Activated gamma-delta T cell treated with Interleukin-2 at 50 U/mL for 16 hours (primary cell): Measurements from ENCODE around the gene DIDO1.

ENCODE experiments used
- DNase-seq: peaks from one replicate; pipeline ENCODE4 v3.0.0-alpha.2; 2020

The DIDO1 gene

DNA sequence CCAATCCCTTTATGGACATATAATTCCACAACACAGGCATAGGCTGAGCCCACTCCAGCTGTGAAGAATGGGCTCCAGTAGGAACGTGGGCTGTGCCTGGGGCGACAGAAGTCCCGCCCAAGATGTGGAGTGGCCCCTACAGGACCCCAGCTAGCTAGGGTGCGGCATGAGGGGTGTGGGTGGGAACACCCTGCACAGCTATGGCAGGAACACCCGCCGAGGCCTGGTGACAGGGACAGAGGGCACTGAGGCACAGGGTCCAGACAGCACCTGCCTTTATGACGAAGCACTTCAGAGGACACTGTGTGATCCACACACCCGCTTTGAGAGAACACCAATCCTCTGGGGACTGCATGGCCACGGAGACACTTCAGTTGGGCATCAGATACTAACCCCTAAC lies 36.4 kb downstream of the DIDO1 start:
- DNase-seq, result no peak

DNA sequence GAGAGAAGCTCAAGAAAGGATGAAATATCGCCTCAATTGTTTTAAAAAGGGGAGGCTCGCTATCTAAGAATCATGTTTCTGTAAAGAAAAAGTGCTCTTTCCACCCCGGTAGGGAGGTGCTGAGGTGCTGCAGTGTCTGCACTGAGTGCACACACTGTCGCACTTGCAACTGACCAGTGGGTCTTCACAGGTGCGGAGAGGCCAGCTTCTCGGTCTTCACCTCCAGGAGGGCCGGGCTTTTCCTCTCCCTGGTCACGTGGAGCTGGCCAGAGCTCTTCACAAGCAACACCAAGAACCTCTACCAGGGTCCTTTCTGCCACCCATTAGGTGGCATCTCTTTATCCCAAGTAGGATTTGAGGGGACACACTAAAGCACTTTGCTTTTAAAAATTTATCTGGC lies 36.9 kb downstream of the DIDO1 start:
- DNase-seq, result no peak

DNA sequence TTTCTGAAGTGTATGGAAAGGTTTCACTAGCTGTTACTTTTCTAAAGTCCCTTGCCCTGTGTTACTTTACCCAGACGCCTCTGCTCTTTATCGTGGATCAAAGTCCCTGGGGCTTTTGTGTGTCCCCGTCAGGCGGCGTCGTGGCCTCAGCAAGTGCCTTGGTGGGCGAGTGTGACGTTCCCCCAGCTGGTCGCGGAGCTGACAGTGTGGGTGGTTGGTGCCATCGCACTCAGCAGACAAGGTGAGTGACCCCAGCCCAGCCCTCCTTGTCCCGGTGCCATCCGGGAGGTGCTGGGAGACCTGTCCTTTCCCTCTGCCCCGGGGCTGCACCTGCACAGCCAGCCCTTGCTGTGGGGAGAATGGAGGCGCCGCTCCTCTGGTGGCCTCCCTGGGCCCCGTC lies 37.4 kb downstream of the DIDO1 start:
- DNase-seq, result no peak

DNA sequence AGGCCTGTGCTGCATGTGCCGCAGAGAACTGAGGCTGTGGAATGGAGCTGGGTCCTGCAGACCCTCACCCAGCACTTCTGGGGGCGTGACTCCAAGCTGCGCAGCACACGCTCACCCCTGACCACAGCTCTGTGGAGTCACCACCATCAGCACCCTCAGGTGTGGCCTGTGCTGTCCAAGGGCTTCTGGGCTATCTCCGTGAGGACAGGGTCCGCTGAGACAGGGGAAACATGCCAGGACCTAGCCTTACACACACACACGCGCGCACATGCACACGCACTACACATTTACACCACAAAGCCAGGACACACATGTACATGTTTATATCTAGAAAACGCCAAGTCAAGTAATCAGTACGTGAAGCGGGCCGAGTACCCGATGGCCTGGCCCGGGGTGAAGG lies 37.9 kb downstream of the DIDO1 start:
- no peak for DNase-seq

DNA sequence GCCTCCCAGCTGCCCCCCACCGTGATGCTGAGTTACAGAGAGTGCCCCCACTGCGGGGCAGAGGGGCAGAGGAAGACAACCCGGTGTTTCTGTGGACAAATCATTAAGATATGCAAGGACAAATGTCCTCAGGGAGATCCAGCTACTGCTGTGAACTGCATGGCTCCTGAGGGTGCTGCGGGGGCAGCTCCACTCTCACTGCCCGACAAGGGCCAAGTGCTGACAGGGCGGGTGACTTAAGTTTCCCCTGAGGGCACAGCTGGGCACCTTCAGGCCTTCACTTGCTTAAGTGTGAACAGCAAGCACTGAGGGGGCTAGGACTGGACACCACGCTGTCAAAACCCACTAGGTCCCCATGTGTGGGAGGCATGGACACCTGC lies 38.5 kb downstream of the DIDO1 start:
- DNase-seq, result no peak

DNA sequence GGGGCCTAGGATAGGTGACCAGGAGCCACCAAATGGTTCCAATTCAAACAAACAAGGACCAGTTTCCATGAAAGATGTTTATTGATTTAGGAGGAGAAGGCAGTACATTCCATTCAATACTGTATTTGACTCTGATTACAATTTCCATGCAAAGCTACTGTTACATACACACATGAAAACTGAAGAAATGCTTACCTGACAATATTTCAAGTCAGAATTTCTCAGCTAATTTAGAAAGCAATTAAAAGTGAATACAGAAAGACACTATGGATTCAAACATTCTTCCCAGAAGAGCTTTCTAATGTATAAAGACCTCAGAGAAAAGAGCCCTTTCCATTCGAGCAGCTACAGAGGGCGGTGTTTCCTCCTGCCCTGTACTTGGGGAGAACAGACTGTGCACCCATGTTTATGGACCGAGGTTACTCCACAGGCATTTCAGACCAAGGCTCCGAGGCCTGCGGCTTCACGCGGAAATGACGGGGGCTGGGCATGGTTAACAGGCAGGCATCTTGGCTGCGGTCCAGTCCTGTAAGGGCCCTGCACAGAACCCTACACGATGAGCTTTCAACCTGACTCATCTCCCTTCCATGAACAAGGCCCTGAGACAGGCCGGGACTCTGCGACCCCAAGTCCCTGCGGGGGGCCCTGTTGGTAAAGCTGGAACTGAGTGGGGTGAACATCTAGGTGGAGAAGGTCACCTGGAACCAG lies 39.0 kb downstream of the DIDO1 start:
- DNase-seq, result peak; percentile 29

DNA sequence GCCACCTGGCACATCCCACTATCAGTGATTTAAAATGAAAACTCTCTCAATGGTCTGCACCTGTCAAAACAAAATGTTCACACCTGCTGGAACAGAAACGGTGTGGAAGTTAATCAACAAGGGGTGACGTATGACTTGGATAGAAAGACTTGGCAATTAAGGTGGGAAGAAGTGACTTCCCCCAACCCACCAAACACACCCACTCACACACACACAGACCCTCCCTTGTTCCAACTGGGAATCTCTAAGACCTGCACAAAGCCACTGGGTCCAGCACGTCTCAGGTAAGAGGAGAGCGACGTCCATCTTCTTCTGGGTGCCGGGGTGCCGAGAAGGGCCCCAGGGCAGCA lies 39.6 kb downstream of the DIDO1 start:
- no peak for DNase-seq

DNA sequence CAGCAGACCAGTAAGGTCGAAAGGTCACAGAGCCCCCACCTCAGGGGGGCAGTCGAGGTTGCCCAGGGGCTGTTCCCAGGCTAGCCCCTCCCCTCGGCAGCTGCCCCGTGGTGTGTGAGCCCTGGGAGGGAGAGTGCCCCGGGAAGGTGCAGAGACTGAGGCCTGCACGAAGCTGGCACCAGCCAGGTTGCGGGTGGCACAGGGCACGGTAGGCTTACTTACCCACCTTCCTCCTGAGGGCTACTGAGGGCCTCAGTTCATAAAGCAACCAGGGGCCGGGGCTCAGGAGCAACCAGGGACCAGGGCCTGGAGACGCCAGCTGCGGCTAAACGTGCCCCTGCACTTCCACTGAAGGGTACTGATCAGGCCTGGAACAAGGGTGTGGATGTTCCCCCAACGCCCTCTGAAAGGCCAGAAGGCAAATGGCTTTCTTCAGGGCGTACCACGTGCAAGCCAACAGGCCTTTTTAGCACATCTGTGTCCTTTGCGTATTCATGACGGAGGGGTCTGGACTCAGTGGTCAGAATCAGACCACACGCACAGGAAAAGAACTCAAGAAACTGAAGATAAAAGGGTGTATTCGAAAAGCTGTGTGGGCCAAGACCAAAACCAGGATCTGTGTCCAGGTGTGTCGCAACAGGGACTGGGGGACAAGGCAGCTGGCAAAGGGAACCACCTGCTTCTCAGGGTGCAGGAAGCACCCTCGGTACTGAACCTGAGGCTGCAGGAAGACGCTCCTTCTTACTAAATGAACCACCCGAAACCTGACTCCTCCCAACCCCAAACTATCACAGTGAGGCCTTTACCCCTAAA lies 40.2 kb downstream of the DIDO1 start:
- no peak for DNase-seq

DNA sequence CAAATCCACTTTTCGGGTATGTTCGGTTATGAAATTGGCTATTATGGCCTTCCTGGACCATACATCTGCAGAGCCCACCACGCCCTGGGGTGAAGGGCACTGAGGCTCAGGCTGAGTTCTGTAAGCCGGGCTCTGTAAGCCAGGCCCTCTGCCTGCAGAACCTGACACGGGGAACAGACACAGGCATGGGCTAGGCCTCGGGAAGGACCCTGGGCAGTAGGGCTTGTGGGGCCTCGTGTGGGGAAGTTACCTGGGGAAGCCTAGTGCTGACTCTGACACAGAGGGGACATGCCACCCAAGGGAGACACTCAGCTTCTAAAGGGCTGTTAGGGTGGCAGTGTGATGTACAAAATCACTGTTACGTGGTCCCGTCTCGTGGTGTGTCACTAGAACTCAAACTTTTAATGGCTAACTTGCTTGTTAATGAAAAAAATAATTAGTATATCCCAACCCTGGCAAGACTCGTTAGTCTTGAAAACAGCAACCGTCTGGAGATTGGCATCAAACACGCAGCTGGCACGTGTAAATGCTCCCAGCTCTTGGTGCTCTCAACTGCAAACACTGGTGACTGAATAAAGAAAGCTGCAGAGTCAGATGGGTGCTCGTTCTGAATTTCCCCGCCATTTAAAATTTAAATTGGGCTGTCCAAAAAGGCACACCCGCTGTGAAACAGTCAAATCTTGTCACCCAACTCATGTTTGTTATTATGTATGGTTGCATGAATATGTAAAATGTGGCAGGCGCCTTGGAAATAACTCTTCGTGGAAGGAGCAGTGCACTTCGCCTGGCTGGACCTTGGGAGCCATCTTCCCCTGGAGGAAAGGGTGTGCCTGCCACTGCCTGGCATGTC lies 41.0 kb downstream of the DIDO1 start:
- no peak for DNase-seq

DNA sequence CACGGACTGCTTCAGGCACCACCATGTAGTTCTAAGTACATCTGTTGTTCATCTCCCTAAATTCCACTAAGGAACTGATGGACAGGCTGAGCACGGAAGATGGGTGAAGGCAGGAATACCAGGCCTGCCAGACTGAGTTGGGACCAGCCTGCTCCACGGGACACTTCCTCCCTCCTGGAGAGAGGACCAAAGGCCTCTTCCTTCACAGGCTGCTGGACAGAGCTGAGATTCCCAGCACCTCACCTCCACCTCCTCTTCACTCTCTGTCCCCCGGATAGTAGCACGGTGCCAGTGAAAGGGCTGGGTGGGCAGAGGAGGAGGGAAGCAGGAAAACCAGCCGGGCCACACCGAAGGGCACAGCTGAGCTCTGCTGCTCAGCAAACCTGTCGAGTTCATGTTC lies 41.7 kb downstream of the DIDO1 start:
- no peak for DNase-seq

DNA sequence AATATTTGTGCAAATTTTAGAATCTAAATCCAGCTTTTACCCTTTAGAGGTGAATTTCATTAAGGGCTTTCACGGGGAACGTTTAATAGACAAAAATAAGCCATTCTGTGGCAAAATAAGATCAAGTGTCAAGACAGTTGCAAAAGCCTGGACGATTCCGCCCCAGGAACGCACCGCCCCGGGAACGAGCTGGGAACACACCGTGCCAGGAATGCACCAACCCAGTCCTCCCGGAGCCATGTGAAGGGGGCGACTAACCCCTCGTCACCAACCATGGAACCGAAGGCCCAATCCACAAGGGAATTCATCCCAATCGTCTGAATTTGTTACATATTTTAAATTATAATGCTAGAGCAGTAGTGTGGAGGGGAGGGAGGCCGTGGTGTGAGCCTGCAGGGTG lies 43.9 kb downstream of the DIDO1 start:
- no peak for DNase-seq

DNA sequence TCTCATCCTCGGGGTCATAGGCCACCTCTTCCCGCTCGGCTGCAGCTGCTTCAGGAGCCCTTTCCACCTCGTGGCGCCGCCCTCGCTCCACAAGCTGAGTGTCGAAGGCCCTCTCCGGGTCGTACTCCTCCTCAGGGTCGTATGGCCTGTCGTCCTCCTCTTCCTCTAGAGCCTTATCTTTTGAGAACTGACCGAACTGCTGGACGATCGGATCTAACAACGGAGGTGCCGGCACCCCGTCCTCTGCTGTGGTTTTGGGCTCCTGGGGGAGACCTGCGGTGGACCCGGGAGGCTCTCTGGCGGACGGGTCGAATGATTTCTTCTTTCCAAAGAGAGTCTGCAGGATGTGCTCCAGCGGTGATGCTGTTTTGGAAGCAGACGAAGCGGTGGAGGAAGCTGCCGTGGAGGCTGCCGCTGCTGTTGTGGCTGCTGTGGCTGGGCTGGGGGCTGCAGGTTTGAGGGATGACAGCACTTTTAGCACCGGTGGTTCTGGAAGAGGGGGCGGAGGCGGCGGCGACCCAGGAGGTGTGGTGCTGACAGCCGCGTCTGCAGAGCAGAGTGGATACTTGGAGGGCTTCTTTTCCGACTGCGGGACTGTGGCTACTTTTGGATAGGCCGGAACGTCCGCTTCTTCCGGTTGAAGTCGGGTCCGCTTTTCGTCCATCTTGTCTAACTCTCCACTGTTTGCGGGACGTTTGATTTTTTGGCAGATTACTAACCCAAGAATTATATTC lies 44.5 kb downstream of the DIDO1 start:
- DNase-seq, result no peak

DNA sequence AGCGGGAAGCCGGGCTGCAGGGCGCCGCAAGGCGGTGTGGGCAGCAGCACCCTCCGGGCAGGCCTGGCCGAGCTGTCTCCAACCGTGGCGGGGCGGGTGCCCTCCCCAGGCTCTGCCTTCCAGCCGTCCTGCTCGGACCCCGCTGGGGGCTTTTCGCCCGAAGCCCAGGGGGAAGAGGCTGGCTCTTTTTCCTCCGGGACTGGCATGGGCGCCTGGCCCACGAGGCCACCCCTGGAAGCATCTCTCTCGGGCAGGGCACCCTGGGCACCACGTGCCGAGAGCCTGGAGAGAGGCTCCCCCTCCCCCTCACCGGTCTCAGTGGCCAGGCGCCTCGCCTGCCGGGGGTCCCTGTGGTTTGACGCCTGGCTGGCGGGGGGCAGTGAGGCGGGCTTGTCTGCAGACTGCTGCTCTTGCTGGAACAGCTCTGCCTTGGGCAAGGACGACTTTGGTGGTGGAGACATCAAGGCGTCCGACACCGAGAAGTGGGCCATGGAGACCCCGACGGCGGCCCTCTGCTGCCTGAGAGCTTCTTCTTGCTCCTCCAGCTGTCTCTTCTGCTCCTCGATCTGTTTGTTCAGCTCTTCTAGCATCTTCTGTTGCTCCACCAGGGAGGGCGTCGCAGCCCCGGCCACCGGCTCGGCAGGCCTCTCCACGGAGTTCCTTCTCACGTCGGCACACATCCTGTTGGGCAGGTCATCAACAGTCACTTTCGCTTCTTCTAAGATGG lies 45.2 kb downstream of the DIDO1 start:
- DNase-seq, result no peak

DNA sequence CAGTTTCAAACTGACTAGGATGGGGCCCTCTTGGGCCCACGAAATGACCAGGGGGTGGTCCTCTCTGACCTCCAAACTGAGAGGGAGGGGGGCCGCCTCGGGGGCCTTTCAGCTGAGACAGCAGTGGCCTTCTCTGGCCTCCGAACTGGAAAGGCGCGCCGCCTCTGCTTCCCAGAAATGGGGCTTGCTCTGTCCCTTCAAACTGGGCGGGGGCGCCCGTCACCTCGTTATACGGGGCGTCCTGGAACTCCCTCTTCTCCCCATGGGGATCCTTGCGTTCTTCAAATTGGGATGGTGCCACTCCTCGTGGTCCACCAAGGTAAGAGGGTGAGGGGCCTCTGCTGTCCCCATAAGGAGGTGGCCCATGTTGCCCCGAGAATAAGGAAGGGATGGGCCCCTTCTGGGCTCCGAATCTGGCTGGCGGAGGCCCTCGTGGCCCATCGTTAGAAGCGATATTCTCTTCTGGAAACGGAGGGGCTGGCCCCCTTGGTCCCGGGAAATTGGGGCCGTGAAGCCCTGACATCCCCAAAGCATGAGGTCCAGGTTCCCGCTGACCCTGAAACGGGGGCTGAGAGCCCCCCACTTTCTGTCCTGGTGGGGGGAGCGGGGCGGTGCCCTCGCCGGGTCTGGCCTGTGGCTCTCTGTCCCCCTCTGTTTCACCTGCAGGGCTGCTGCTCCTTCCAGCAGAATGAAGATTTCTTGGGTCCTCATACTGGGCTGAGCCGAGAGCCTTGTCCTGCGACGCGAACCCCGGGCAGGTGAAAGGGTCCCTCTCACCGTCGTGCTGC lies 46.0 kb downstream of the DIDO1 start:
- DNase-seq, result no peak

DNA sequence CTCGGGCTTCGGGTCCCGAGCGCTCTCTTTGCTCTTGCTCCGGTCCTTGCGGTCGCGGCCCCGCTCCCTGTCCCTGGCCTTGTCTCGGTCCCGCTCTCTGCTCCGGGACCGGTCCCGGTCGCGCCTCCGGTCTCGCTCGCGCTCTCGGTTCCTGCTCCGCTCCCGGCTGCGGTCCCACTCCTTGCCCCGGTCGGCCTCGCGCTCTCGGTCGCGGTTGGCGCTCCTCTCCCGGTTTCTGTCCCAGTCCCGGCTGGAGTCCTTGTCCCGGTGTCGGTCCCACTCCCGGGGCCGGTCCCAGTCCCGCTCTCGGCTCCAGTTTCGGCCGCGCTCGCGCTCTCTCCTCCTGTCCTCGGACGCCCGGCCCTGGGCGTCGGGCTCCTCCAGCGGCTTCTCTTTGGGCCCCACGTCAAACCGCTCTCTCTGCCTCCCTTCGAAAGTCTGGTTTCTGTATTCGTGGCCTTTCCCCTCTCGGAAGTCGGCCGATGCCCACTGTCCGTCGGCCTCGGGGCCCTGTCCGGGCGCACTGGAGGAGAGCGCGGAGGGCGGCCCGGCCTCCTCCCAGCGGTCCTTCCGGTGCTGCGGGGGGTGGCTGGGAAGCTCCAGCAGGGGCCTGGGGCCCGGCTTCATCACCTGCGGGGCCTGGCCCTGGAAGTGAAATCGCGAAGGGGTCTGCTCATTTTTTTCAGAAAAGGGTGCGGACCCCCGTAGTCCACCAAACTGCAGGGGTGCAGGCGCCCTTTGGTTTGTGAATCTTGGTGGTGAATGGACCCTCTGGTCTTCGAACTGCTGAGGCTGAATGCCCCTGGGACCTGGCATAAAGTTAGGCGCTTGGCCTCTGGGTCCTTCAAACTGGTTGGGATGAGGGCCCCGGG lies 46.8 kb downstream of the DIDO1 start:
- DNase-seq, result no peak

DNA sequence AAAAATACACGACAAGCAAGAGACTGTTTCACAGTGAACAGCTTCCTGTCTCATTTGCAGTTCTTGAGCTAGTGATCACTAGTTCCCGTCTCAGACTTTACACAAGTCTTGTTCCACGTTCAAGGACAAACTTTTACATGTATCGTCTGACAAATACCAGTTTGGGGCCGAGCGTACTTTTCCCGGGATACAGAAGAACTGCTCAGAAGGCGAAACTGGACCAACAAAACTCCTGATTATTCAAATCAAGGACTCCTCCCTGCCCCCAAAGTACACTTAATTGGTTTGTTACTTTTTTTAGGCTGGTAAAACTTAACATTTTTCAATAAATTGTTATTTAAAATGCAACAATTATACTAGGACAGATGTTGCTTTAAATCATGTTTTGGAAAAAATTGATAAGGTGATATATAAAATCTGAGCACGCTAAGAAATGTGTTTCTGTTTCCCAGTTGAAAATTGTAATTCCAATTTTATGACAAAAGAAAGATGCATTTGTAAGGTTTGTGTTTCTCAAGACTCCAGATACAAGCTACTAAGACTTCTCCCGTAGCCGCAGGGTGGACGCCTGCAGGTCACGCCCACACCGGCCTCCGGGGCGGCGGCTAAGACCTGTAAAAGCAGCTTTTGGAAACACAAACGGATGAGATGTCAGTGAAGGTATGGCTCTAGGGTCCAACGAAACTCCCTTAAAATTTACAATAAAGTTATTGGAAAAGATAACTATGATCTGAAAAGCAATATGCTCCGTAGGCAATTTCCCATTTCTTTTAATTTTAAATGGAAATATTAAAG lies 47.9 kb downstream of the DIDO1 start:
- no peak for DNase-seq

DNA sequence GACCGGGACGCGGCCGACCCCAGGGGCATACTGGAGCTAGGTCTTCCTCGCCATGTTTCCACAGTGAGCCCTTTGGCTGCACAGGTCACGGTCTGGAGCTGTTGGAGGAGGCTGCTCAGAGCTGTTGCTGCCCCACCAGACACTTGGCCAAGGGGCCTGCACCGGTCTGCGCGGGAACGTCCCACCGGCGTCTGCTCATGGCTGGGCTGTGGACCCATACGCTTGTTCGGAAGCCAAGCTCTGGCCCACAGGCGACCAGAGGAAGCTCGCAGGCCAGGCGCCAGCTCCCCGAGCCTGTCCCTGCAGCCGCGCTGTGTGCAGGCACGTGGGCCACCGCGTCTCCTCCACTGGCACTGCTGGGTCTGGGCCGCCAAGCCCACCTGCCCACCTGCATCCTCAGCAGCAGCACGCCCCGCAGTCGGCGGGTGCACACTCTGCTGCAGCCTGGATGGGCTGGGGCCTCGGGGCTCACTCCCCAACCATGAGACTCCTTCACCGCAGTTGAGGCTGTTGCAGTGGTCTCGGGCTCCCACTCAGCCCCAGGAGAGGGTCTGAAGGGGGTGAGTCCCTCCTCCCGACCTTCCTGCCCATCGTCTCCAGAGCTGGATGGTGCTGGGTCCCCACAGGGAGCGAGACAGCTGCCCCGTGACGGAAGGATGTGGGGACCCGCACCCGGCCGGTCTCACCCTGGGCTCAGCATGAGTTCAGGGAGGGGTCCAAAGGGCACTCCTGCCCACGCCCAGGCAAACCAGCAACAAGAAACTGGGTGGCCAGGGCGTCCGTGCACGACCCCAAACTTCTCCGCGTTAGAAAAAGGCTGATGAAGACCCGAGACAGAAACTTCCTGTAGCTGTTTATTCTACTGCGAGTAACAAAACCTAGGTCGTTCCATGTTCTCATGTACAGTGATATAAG lies 49.1 kb downstream of the DIDO1 start:
- no peak for DNase-seq

DNA sequence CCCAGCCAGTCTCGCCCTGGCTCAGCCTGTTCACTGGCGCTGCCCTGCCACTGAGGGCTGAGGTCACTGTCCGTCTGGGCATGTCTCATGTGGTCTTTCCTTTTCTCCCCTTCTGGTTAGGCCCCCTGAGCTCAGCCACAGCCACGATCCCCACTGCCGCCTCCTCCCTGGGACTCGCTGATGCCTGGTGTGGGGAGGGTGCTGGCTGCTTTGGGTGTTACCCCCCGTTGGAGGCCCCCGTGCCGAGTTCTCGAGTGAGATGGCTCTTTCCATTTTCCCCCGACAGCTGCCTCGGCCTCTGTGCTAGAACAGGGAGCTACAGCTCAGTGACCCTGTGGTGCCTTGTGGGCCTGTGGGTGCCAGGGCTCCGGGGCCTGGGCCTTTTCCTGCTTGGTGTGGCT lies 49.8 kb downstream of the DIDO1 start:
- no peak for DNase-seq
